ENCODE results near the gene TLE4. TPM values are rescaled to one million over a fixed set of nuclear protein-coding genes. Genes with fewer than 3 reads are reported as not detected.

The TLE4 gene
- total RNA-seq, 1 donor from 2014 or later, result 77.7 TPM

- peak overlapping the region; percentile 70 for H3K4me3 Mint-ChIP-seq
- H3K27me3 Mint-ChIP-seq, result peaks cover 2% of the 10 kb centered on the region
- peak overlapping the region; percentile 81 for H3K27ac Mint-ChIP-seq
- H3K4me1 Mint-ChIP-seq (ENCODE audit: unreplicated experiment), result peaks cover 45% of the 10 kb centered on the region
- no peak for DNase-seq (ENCODE audit: extremely low spot score, unreplicated experiment)
- H3K36me3 Mint-ChIP-seq, result peaks cover 13% of the 10 kb centered on the region
- TF ChIP-seq CTCF (conservative IDR thresholded peaks at IDR 0.05), result no peak
- no peaks in the 10 kb centered on the region for H3K9me3 Mint-ChIP-seq
Measured at GRCh38 chr9:79694208-79694607, 122.4 kb downstream of the TLE4 start.

- no peaks in the 10 kb centered on the region for H3K9me3 Mint-ChIP-seq
- H3K4me3 Mint-ChIP-seq, result peak overlapping the region; percentile 70
- no peak for TF ChIP-seq CTCF (conservative IDR thresholded peaks at IDR 0.05)
- DNase-seq (ENCODE audit: extremely low spot score, unreplicated experiment), result no peak
- peaks cover 13% of the 10 kb centered on the region for H3K36me3 Mint-ChIP-seq
- H3K27me3 Mint-ChIP-seq, result peaks cover 2% of the 10 kb centered on the region
- peaks cover 48% of the 10 kb centered on the region for H3K4me1 Mint-ChIP-seq (ENCODE audit: unreplicated experiment)
- H3K27ac Mint-ChIP-seq, result peak overlapping the region; percentile 81
Measured at GRCh38 chr9:79694676-79695400, 123.1 kb downstream of the TLE4 start.

GRCh38 chr9:79695531-79696175, 123.9 kb downstream of the TLE4 start:
- Mint-ChIP-seq H3K27ac (peak overlapping the region; percentile 81), H3K27me3 (peaks cover 2% of the 10 kb centered on the region), H3K4me1 (ENCODE audit: unreplicated experiment) (peaks cover 51% of the 10 kb centered on the region), H3K9me3 (no peaks in the 10 kb centered on the region), H3K4me3 (no peak overlapping the region), H3K36me3 (peaks cover 9% of the 10 kb centered on the region)
- no peak for DNase-seq (ENCODE audit: extremely low spot score, unreplicated experiment)
- no peak for TF ChIP-seq CTCF (conservative IDR thresholded peaks at IDR 0.05)

- no peak overlapping the region for H3K4me3 Mint-ChIP-seq
- H3K9me3 Mint-ChIP-seq, result no peaks in the 10 kb centered on the region
- H3K27me3 Mint-ChIP-seq, result peaks cover under 1% of the 10 kb centered on the region
- TF ChIP-seq CTCF (conservative IDR thresholded peaks at IDR 0.05), result no peak
- H3K27ac Mint-ChIP-seq, result no peak overlapping the region
- H3K36me3 Mint-ChIP-seq, result peaks cover 16% of the 10 kb centered on the region
- peaks cover 39% of the 10 kb centered on the region for H3K4me1 Mint-ChIP-seq (ENCODE audit: unreplicated experiment)
- DNase-seq (ENCODE audit: extremely low spot score, unreplicated experiment), result no peak
Measured at GRCh38 chr9:79698967-79699366, 127.2 kb downstream of the TLE4 start.

- Mint-ChIP-seq H3K36me3 (peaks cover 18% of the 10 kb centered on the region), H3K27ac (no peak overlapping the region), H3K4me3 (no peak overlapping the region), H3K4me1 (ENCODE audit: unreplicated experiment) (peaks cover 34% of the 10 kb centered on the region), H3K9me3 (no peaks in the 10 kb centered on the region), H3K27me3 (no peaks in the 10 kb centered on the region)
- no peak for TF ChIP-seq CTCF (conservative IDR thresholded peaks at IDR 0.05)
- DNase-seq (ENCODE audit: extremely low spot score, unreplicated experiment), result no peak
Measured at GRCh38 chr9:79699479-79699878, 127.7 kb downstream of the TLE4 start.
